ENCODE measurements around the gene PODNL1.
"Not testable (repeated sequence)": the region's sequence is repeated elsewhere in the genome, so short reads cannot be mapped to it uniquely, and the experiment has no call there.

PODNL1 gene

GRCh38 chr19:13922118-13922517 lies 16.1 kb downstream of the PODNL1 start:
- not testable (repeated sequence) for H3K4me3 ChIP-seq (ENCODE audit: low read length); H3K27me3 ChIP-seq (ENCODE audit: insufficient read depth, low read length); H3K4me1 ChIP-seq (ENCODE audit: insufficient read depth, low read length); H3K9me3 ChIP-seq (ENCODE audit: low read length); H2AFZ ChIP-seq (ENCODE audit: low read depth, low read length)
- H3K36me3 ChIP-seq (ENCODE audit: insufficient read depth, low read length), result peaks cover 63% of the 10 kb centered on the region

- H3K4me1 ChIP-seq (ENCODE audit: insufficient read depth, low read length), result no peaks in the 10 kb centered on the region
- peaks cover 7% of the 10 kb centered on the region for H3K9me3 ChIP-seq (ENCODE audit: low read length)
- no peaks in the 10 kb centered on the region for H3K27me3 ChIP-seq (ENCODE audit: insufficient read depth, low read length)
- no peak overlapping the region for H3K4me3 ChIP-seq (ENCODE audit: low read length)
- H2AFZ ChIP-seq (ENCODE audit: low read depth, low read length), result no peak overlapping the region
- H3K36me3 ChIP-seq (ENCODE audit: insufficient read depth, low read length), result peaks cover 55% of the 10 kb centered on the region
These were observed 17.1 kb downstream of the PODNL1 start for GRCh38 chr19:13920940-13921747.

GRCh38 chr19:13920524-13920923 lies 17.7 kb downstream of the PODNL1 start:
- Histone ChIP-seq H3K4me1 (ENCODE audit: insufficient read depth, low read length) (no peaks in the 10 kb centered on the region), H3K9me3 (ENCODE audit: low read length) (peaks cover 7% of the 10 kb centered on the region), H3K27me3 (ENCODE audit: insufficient read depth, low read length) (no peaks in the 10 kb centered on the region), H3K4me3 (ENCODE audit: low read length) (no peak overlapping the region), H3K36me3 (ENCODE audit: insufficient read depth, low read length) (peaks cover 59% of the 10 kb centered on the region), H2AFZ (ENCODE audit: low read depth, low read length) (no peak overlapping the region)

- Histone ChIP-seq H2AFZ (ENCODE audit: low read depth, low read length) (no peak overlapping the region), H3K4me1 (ENCODE audit: insufficient read depth, low read length) (no peaks in the 10 kb centered on the region), H3K27me3 (ENCODE audit: insufficient read depth, low read length) (no peaks in the 10 kb centered on the region), H3K36me3 (ENCODE audit: insufficient read depth, low read length) (peaks cover 54% of the 10 kb centered on the region), H3K9me3 (ENCODE audit: low read length) (peaks cover 7% of the 10 kb centered on the region), H3K4me3 (ENCODE audit: low read length) (no peak overlapping the region)
These were observed 19.3 kb downstream of the PODNL1 start for GRCh38 chr19:13918726-13919411.

GRCh38 chr19:13917888-13918406 lies 20.3 kb downstream of the PODNL1 start:
- H3K27me3 ChIP-seq (ENCODE audit: insufficient read depth, low read length), result no peaks in the 10 kb centered on the region
- peaks cover 7% of the 10 kb centered on the region for H3K9me3 ChIP-seq (ENCODE audit: low read length)
- no peaks in the 10 kb centered on the region for H3K4me1 ChIP-seq (ENCODE audit: insufficient read depth, low read length)
- no peak overlapping the region for H2AFZ ChIP-seq (ENCODE audit: low read depth, low read length)
- peaks cover 53% of the 10 kb centered on the region for H3K36me3 ChIP-seq (ENCODE audit: insufficient read depth, low read length)
- no peak overlapping the region for H3K4me3 ChIP-seq (ENCODE audit: low read length)

- Histone ChIP-seq H3K9me3 (ENCODE audit: low read length) (no peaks in the 10 kb centered on the region), H3K4me3 (ENCODE audit: low read length) (no peak overlapping the region), H3K27me3 (ENCODE audit: insufficient read depth, low read length) (no peaks in the 10 kb centered on the region), H3K36me3 (ENCODE audit: insufficient read depth, low read length) (peaks cover 51% of the 10 kb centered on the region), H3K4me1 (ENCODE audit: insufficient read depth, low read length) (no peaks in the 10 kb centered on the region), H2AFZ (ENCODE audit: low read depth, low read length) (no peak overlapping the region)
These were observed 23.4 kb downstream of the PODNL1 start for GRCh38 chr19:13914777-13915176.

GRCh38 chr19:13913352-13913751 lies 24.9 kb downstream of the PODNL1 start:
- no peak overlapping the region for H2AFZ ChIP-seq (ENCODE audit: low read depth, low read length)
- H3K4me3 ChIP-seq (ENCODE audit: low read length), result no peak overlapping the region
- no peaks in the 10 kb centered on the region for H3K4me1 ChIP-seq (ENCODE audit: insufficient read depth, low read length)
- H3K27me3 ChIP-seq (ENCODE audit: insufficient read depth, low read length), result no peaks in the 10 kb centered on the region
- peaks cover 49% of the 10 kb centered on the region for H3K36me3 ChIP-seq (ENCODE audit: insufficient read depth, low read length)
- no peaks in the 10 kb centered on the region for H3K9me3 ChIP-seq (ENCODE audit: low read length)

GRCh38 chr19:13909430-13909829 lies 28.8 kb downstream of the PODNL1 start:
- H2AFZ ChIP-seq (ENCODE audit: low read depth, low read length), result no peak overlapping the region
- no peaks in the 10 kb centered on the region for H3K9me3 ChIP-seq (ENCODE audit: low read length)
- H3K36me3 ChIP-seq (ENCODE audit: insufficient read depth, low read length), result peaks cover 29% of the 10 kb centered on the region
- no peaks in the 10 kb centered on the region for H3K4me1 ChIP-seq (ENCODE audit: insufficient read depth, low read length)
- H3K4me3 ChIP-seq (ENCODE audit: low read length), result no peak overlapping the region
- H3K27me3 ChIP-seq (ENCODE audit: insufficient read depth, low read length), result no peaks in the 10 kb centered on the region

GRCh38 chr19:13908674-13909073 lies 29.5 kb downstream of the PODNL1 start:
- H3K9me3 ChIP-seq (ENCODE audit: low read length), result no peaks in the 10 kb centered on the region
- no peak overlapping the region for H3K4me3 ChIP-seq (ENCODE audit: low read length)
- no peaks in the 10 kb centered on the region for H3K4me1 ChIP-seq (ENCODE audit: insufficient read depth, low read length)
- no peak overlapping the region for H2AFZ ChIP-seq (ENCODE audit: low read depth, low read length)
- no peaks in the 10 kb centered on the region for H3K27me3 ChIP-seq (ENCODE audit: insufficient read depth, low read length)
- peaks cover 29% of the 10 kb centered on the region for H3K36me3 ChIP-seq (ENCODE audit: insufficient read depth, low read length)

- H3K27me3 ChIP-seq (ENCODE audit: insufficient read depth, low read length), result no peaks in the 10 kb centered on the region
- peak overlapping the region; percentile 78 for H3K4me3 ChIP-seq (ENCODE audit: low read length)
- H3K36me3 ChIP-seq (ENCODE audit: insufficient read depth, low read length), result peaks cover 14% of the 10 kb centered on the region
- no peaks in the 10 kb centered on the region for H3K4me1 ChIP-seq (ENCODE audit: insufficient read depth, low read length)
- no peaks in the 10 kb centered on the region for H3K9me3 ChIP-seq (ENCODE audit: low read length)
- no peak overlapping the region for H2AFZ ChIP-seq (ENCODE audit: low read depth, low read length)
These were observed 31.3 kb downstream of the PODNL1 start for GRCh38 chr19:13906910-13907309.

GRCh38 chr19:13906521-13906904 lies 31.7 kb downstream of the PODNL1 start:
- Histone ChIP-seq H3K9me3 (ENCODE audit: low read length) (no peaks in the 10 kb centered on the region), H3K27me3 (ENCODE audit: insufficient read depth, low read length) (no peaks in the 10 kb centered on the region), H2AFZ (ENCODE audit: low read depth, low read length) (peak overlapping the region; percentile 90)

GRCh38 chr19:13905634-13906520 lies 32.3 kb downstream of the PODNL1 start, which contains the start of the genes BRME1 and CC2D1A:
Gene BRME1 (minus strand): TSS chr19:13906117. CDS start chr19:13904892, 1,225 bp downstream.
Gene CC2D1A (plus strand): TSS chr19:13906201. CDS start chr19:13906442, 241 bp downstream.
- H3K36me3 ChIP-seq (ENCODE audit: insufficient read depth, low read length), result peaks cover 10% of the 10 kb centered on the region
- no peaks in the 10 kb centered on the region for H3K9me3 ChIP-seq (ENCODE audit: low read length)
- peak within 1 kb of the TSS; percentile 90 for H2AFZ ChIP-seq (ENCODE audit: low read depth, low read length)
- H3K4me3 ChIP-seq (ENCODE audit: low read length), result peak within 1 kb of the TSS; percentile 78
- no peaks in the 10 kb centered on the region for H3K4me1 ChIP-seq (ENCODE audit: insufficient read depth, low read length)
- no peaks in the 10 kb centered on the region for H3K27me3 ChIP-seq (ENCODE audit: insufficient read depth, low read length)

More at GRCh38 chr19:13906521-13906904, 31.7 kb downstream of the PODNL1 start:
- Histone ChIP-seq H3K4me1 (ENCODE audit: insufficient read depth, low read length) (no peaks in the 10 kb centered on the region), H3K4me3 (ENCODE audit: low read length) (peak overlapping the region; percentile 78), H3K36me3 (ENCODE audit: insufficient read depth, low read length) (peaks cover 14% of the 10 kb centered on the region)
